Testis (tissue), 3 donors: ENCODE results near the gene AQP7. TPM values are rescaled to one million over a fixed set of nuclear protein-coding genes. Genes with fewer than 3 reads are reported as not detected.

Source experiments
- DNase-seq: peaks from one replicate; pipeline ENCODE4 v3.0.0-alpha.2; 2019
- H3K27ac ChIP-seq, 2 donors: fragments of 200-600 bp; sonication (generic); one replicate each; pipeline ENCODE4 v1.5.1; 2019
- H3K27me3 ChIP-seq: fragments of 200-600 bp; sonication (generic); one replicate; pipeline ENCODE4 v1.5.1; 2019
- H3K36me3 ChIP-seq: fragments of 200-600 bp; sonication (generic); one replicate; pipeline ENCODE4 v1.5.1; 2017; ENCODE audit warnings: low read depth; ENCODE audit errors: missing control alignments
- H3K4me1 ChIP-seq: fragments of 200-600 bp; sonication (generic); one replicate; pipeline ENCODE4 v1.5.1; 2019
- H3K4me3 ChIP-seq, 2 donors: fragments of 200-600 bp; sonication (generic); one replicate each; pipeline ENCODE4 v1.5.1; 2017 to 2019
- H3K9me3 ChIP-seq: fragments of 200-600 bp; sonication (generic); one replicate; pipeline ENCODE4 v1.5.1; 2017
- CTCF ChIP-seq, 3 experiments: fragments of 450-650 bp in 2 of 3; fragments of 200-600 bp in 1 of 3; sonication (generic) in 1 of 3; IDR thresholded peaks; one replicate each; pipeline ENCODE4 v1.5.1; 2016 to 2019; ENCODE audit warnings: antibody characterized with exemption in 3 of 3, mild to moderate bottlenecking in 2 of 3, moderate library complexity in 1 of 3
- POLR2A ChIP-seq: fragments of 450-650 bp; IDR thresholded peaks from one replicate; pipeline ENCODE4 v1.6.1; 2017; ENCODE audit warnings: antibody characterized with exemption, mild to moderate bottlenecking, moderate library complexity
- WGBS, 2 donors: methylation state at CpG; one replicate each; pipeline ENCODE4 v1.1.5; 2018; 5-methylcytosine and 5-hydroxymethylcytosine counted together
- intact Hi-C: fragments of 100-400 bp; cut with DNase I; formaldehyde crosslinking; loops from one replicate; pipeline ENCODE4 v1.15.1; 2023; ENCODE audit warnings: low total_unique reads
- polyA plus RNA-seq: library from polyadenylated mRNA; stranded (reverse); fragments of 350-450 nt; fragmentation: Illumina TruSeq; extraction: RNeasy Lipid Tissue Mini Kit (QIAGEN cat#74804); gene quantifications from one replicate; pipeline ENCODE4 v1.2.3, GENCODE V29; 2014; ENCODE audit warnings: low read depth, low replicate concordance; ENCODE audit not compliant: insufficient read depth
- total RNA-seq, 2 donors: library from RNA; depleted of rRNA; stranded (reverse); fragments of >200 nt; gene quantifications; one replicate each; pipeline ENCODE4 v1.2.3, GENCODE V29; 2016

The AQP7 gene
- total and polyA plus RNA-seq, 3 donors from 2014 or later: 19.1 to 55.6 (median 37.6) TPM

GRCh38 chr9:33381231-33381791 is 21.1 kb downstream of the AQP7 start:
- Histone ChIP-seq H3K36me3 (no peaks in the 10 kb centered on the region), H3K27ac (no peak overlapping the region), H3K4me3 (no peak overlapping the region), H3K27me3 (no peaks in the 10 kb centered on the region), H3K4me1 (peaks cover 8% of the 10 kb centered on the region), H3K9me3 (no peaks in the 10 kb centered on the region)
- intact Hi-C loops: no loop called here
- DNase-seq: no peak
- WGBS, 2 donors: 66 to 81% methylated on average over 10 to 11 of the region's 11 CpGs
- no peak for TF ChIP-seq POLR2A

DNA sequence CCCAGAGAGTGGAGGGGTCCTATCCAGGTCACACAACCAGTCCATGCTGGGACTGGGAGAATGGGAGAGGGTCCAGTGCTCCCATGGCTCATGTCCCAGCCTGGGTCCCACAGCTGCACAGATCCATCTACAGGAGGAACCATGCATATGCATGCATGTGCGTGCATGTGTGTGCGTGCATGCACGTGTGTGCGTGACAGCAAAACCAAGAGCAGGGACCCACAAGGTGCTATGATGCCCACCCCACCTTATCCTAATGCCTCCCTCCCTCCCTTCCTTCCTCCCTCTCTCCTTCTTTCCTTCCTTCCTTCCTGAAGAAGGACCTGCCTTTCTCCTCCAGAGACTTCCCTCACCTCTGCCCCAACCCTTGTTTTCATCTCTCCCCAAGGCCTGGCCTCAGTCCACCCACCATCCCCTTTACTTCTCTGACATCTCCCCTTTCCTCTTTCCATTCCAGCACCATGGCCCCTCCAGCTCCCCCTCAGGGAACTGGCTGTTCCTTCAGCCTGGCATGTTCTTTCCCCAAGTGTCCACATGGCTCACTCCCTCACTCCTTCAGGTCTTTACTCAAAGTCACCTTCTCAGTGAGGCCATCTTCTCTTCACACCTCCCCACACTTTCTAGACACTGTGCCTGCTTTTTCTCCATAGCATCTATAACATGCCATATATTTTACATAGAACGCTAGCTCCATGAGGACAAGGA is 21.8 kb downstream of the AQP7 start:
- peaks cover 16% of the 10 kb centered on the region for H3K4me1 ChIP-seq
- H3K27ac ChIP-seq: no peak overlapping the region
- 83 to 92% methylated on average over 5 of the region's 5 CpGs for WGBS, 2 donors
- H3K27me3 ChIP-seq: no peaks in the 10 kb centered on the region
- DNase-seq: no peak
- TF ChIP-seq POLR2A: no peak
- no peak for TF ChIP-seq CTCF (IDR thresholded peaks at IDR 0.05)
- no peak overlapping the region for H3K4me3 ChIP-seq
- H3K36me3 ChIP-seq: no peaks in the 10 kb centered on the region
- intact Hi-C loops: no loop called here
- no peaks in the 10 kb centered on the region for H3K9me3 ChIP-seq

- intact Hi-C loops: loop anchor here (5.0 kb wide), 1 partner anchor 37 kb away; no protein-coding TSS in a partner anchor
- Histone ChIP-seq H3K4me3 (no peak overlapping the region), H3K27ac (no peak overlapping the region), H3K27me3 (no peaks in the 10 kb centered on the region), H3K9me3 (no peaks in the 10 kb centered on the region), H3K4me1 (peaks cover 23% of the 10 kb centered on the region), H3K36me3 (no peaks in the 10 kb centered on the region)
- WGBS, 2 donors: 75 to 94% methylated on average over 5 to 14 of the region's 14 CpGs
- peak; percentile 49 for DNase-seq
- TF ChIP-seq CTCF (IDR thresholded peaks at IDR 0.05) (no peak), POLR2A (no peak)
Measured at GRCh38 chr9:33379666-33380389, 22.5 kb downstream of the AQP7 start.

- Histone ChIP-seq H3K27ac (no peak overlapping the region), H3K27me3 (no peaks in the 10 kb centered on the region), H3K36me3 (no peaks in the 10 kb centered on the region), H3K9me3 (no peaks in the 10 kb centered on the region), H3K4me3 (no peak overlapping the region), H3K4me1 (peaks cover 30% of the 10 kb centered on the region)
- TF ChIP-seq POLR2A (no peak), CTCF (IDR thresholded peaks at IDR 0.05) (no peak)
- WGBS, 2 donors: 80 to 88% methylated on average over 8 to 9 of the region's 9 CpGs
- intact Hi-C loops: loop anchor here (5.0 kb wide), 1 partner anchor 39 kb away; no protein-coding TSS in a partner anchor
- DNase-seq: no peak
Measured at GRCh38 chr9:33378121-33378795, 24.1 kb downstream of the AQP7 start.
